ENCODE data around the gene SIX1.

SIX1 gene

GRCh38 chr14:60648934-60649874 is at the start of gene SIX1:
SIX1 (minus strand) TSS chr14:60649477; CDS start chr14:60649189, 288 bp downstream.
- H3K4me3 ChIP-seq (ENCODE audit: low read length) = peak within 1 kb of the TSS; percentile 77
- peak; percentile 95 for DNase-seq (ENCODE audit: low read depth)
- TF ChIP-seq CTCF (IDR thresholded peaks at IDR 0.05; ENCODE audit: insufficient read depth, low read depth, low read length, missing control alignments) = no peak

GRCh38 chr14:60695327-60695726 is 46.0 kb upstream of the SIX1 start:
- no peak for DNase-seq (ENCODE audit: low read depth)
- no peak for TF ChIP-seq CTCF (IDR thresholded peaks at IDR 0.05; ENCODE audit: insufficient read depth, low read depth, low read length, missing control alignments)
- H3K4me3 ChIP-seq (ENCODE audit: low read length) = no peak overlapping the region

- DNase-seq (ENCODE audit: low read depth) = no peak
- no peak for TF ChIP-seq CTCF (IDR thresholded peaks at IDR 0.05; ENCODE audit: insufficient read depth, low read depth, low read length, missing control alignments)
- no peak overlapping the region for H3K4me3 ChIP-seq (ENCODE audit: low read length)
Observed at GRCh38 chr14:60691383-60692113, 42.3 kb upstream of the SIX1 start.

GRCh38 chr14:60686865-60687264 is 37.6 kb upstream of the SIX1 start:
- no peak for TF ChIP-seq CTCF (IDR thresholded peaks at IDR 0.05; ENCODE audit: insufficient read depth, low read depth, low read length, missing control alignments)
- H3K4me3 ChIP-seq (ENCODE audit: low read length) = no peak overlapping the region
- DNase-seq (ENCODE audit: low read depth) = peak; percentile 78

- no peak overlapping the region for H3K4me3 ChIP-seq (ENCODE audit: low read length)
- DNase-seq (ENCODE audit: low read depth) = no peak
- no peak for TF ChIP-seq CTCF (IDR thresholded peaks at IDR 0.05; ENCODE audit: insufficient read depth, low read depth, low read length, missing control alignments)
Observed at GRCh38 chr14:60684203-60684602, 34.9 kb upstream of the SIX1 start.

- TF ChIP-seq CTCF (IDR thresholded peaks at IDR 0.05; ENCODE audit: insufficient read depth, low read depth, low read length, missing control alignments) = no peak
- no peak for DNase-seq (ENCODE audit: low read depth)
- no peak overlapping the region for H3K4me3 ChIP-seq (ENCODE audit: low read length)
Observed at GRCh38 chr14:60681271-60681670, 32.0 kb upstream of the SIX1 start.

Measured in epithelial cell of esophagus (primary cell).